DND-41 (cell line): ENCODE data around the gene HINT3.

Source experiments
- EZH2 ChIP-seq: IDR thresholded peaks from 3 replicates; pipeline ENCODE4 v1.6.1; 2012; ENCODE audit warnings: borderline replicate concordance, low read depth, mild to moderate bottlenecking, moderate library complexity, low read length, inconsistent platforms; ENCODE audit not compliant: severe bottlenecking
- TF ChIP-seq, protein P1 (sequence below): IDR thresholded peaks from 2 replicates; pipeline ENCODE4 v1.5.1; 2012; ENCODE audit warnings: borderline replicate concordance, low read length, moderate library complexity, mild to moderate bottlenecking; ENCODE audit not compliant: poor library complexity, severe bottlenecking; ENCODE audit errors: extremely low read depth

DNA sequence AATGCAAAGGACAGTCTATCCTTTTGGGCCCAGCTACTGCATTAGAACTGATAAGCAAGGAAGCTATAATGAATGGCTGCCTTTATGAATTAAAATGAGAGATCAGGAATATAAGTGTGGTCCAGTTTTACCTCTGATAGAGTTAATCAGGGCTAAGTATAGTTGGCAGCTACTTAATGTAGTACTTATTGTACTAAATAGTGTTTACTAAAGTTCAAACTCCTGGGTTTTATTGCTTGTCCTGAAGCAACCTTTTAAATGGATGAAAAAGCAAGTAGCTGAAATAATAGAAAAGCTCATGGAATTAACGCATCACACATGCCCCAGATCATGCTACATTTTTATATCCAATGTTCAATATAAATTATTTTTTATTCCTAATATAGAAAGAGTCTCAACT lies 35.1 kb downstream of the HINT3 start:
- TF ChIP-seq, protein P1, sequence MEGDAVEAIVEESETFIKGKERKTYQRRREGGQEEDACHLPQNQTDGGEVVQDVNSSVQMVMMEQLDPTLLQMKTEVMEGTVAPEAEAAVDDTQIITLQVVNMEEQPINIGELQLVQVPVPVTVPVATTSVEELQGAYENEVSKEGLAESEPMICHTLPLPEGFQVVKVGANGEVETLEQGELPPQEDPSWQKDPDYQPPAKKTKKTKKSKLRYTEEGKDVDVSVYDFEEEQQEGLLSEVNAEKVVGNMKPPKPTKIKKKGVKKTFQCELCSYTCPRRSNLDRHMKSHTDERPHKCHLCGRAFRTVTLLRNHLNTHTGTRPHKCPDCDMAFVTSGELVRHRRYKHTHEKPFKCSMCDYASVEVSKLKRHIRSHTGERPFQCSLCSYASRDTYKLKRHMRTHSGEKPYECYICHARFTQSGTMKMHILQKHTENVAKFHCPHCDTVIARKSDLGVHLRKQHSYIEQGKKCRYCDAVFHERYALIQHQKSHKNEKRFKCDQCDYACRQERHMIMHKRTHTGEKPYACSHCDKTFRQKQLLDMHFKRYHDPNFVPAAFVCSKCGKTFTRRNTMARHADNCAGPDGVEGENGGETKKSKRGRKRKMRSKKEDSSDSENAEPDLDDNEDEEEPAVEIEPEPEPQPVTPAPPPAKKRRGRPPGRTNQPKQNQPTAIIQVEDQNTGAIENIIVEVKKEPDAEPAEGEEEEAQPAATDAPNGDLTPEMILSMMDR = no peak
- no peak for TF ChIP-seq EZH2
